GM23338 (cell line): Measurements from ENCODE around the gene DIRAS2. TPM values are rescaled to one million over a fixed set of nuclear protein-coding genes. Genes with fewer than 3 reads are reported as not detected.

Source experiments
- ATAC-seq: fragments of 200-7000 bp; cut with Tn5 transposase; 3 replicates; pipeline ENCODE4 v1.9.1; 2020
- DNase-seq: peaks from one replicate; pipeline ENCODE4 v3.0.0-alpha.2; 2015; ENCODE audit warnings: low spot score
- H2AFZ ChIP-seq: fragments of 200-600 bp; sonication (generic); 2 replicates; pipeline ENCODE4 v1.8.0; 2016; ENCODE audit warnings: antibody characterized with exemption, mild to moderate bottlenecking, moderate library complexity
- H3F3A ChIP-seq: fragments of 200-600 bp; sonication (generic); replicated peaks from 2 replicates; pipeline ENCODE4 v1.8.0; 2017; ENCODE audit warnings: antibody characterized with exemption, mixed run types, low read depth
- H3K27ac ChIP-seq: fragments of 200-600 bp; sonication (generic); 2 replicates; pipeline ENCODE4 v1.6.1; 2016; ENCODE audit warnings: low read depth
- H3K27me3 ChIP-seq: fragments of 200-600 bp; sonication (generic); 2 replicates; pipeline ENCODE4 v1.8.0; 2016; ENCODE audit warnings: mild to moderate bottlenecking, mixed run types, moderate library complexity; ENCODE audit not compliant: insufficient read depth
- H3K36me3 ChIP-seq: fragments of 200-600 bp; sonication (generic); 2 replicates; pipeline ENCODE4 v1.8.0; 2016; ENCODE audit warnings: mild to moderate bottlenecking; ENCODE audit not compliant: insufficient read depth
- H3K4me1 ChIP-seq: fragments of 200-600 bp; sonication (generic); 2 replicates; pipeline ENCODE4 v1.8.0; 2016; ENCODE audit warnings: mild to moderate bottlenecking, moderate library complexity; ENCODE audit not compliant: insufficient read depth
- H3K4me2 ChIP-seq: fragments of 200-600 bp; sonication (generic); 2 replicates; pipeline ENCODE4 v1.7.1; 2017; ENCODE audit warnings: mixed run types
- H3K4me3 ChIP-seq: fragments of 200-600 bp; sonication (generic); 2 replicates; pipeline ENCODE4 v1.6.1; 2016; ENCODE audit warnings: mixed run types
- H3K79me2 ChIP-seq: fragments of 200-600 bp; sonication (generic); replicated peaks from 2 replicates; pipeline ENCODE4 v1.8.0; 2017; ENCODE audit warnings: mild to moderate bottlenecking; ENCODE audit not compliant: insufficient read depth
- H3K9me2 ChIP-seq: fragments of 200-600 bp; sonication (generic); 2 replicates; pipeline ENCODE4 v1.8.0; 2017; ENCODE audit not compliant: insufficient read depth
- H4K20me1 ChIP-seq: fragments of 200-600 bp; sonication (generic); replicated peaks from 2 replicates; pipeline ENCODE4 v1.8.0; 2017; ENCODE audit warnings: mild to moderate bottlenecking; ENCODE audit not compliant: insufficient read depth
- H3K27ac Mint-ChIP-seq: 2 replicates; pipeline ENCODE4 v1.8.0; 2020; ENCODE audit warnings: inconsistent platforms, mild to moderate bottlenecking, moderate library complexity, mixed read lengths
- H3K27me3 Mint-ChIP-seq: 3 replicates; pipeline ENCODE4 v1.8.0; 2022; ENCODE audit warnings: low read depth, mild to moderate bottlenecking, moderate library complexity, mixed read lengths, inconsistent platforms; ENCODE audit not compliant: insufficient read depth, poor library complexity
- H3K36me3 Mint-ChIP-seq: 3 replicates; pipeline ENCODE4 v1.8.0; 2021; ENCODE audit warnings: low read depth, mild to moderate bottlenecking, inconsistent platforms, moderate library complexity, mixed read lengths
- H3K4me1 Mint-ChIP-seq: 3 replicates; pipeline ENCODE4 v1.8.0; 2020; ENCODE audit warnings: mild to moderate bottlenecking, inconsistent platforms, mixed read lengths
- H3K4me3 Mint-ChIP-seq: 3 replicates; pipeline ENCODE4 v1.8.0; 2021; ENCODE audit warnings: moderate library complexity, mild to moderate bottlenecking, inconsistent platforms, mixed read lengths
- H3K9me3 Mint-ChIP-seq: 3 replicates; pipeline ENCODE4 v1.8.0; 2020; ENCODE audit warnings: moderate library complexity, mild to moderate bottlenecking, inconsistent platforms, mixed read lengths
- CREB1 ChIP-seq: fragments of 250-450 bp; sonication (Bioruptor Pico); IDR thresholded peaks from 2 replicates; pipeline ENCODE4 v1.5.0; 2020; ENCODE audit warnings: low read depth, mild to moderate bottlenecking, moderate library complexity
- EZH2phosphoT487 ChIP-seq: fragments of 200-600 bp; sonication (generic); IDR thresholded peaks from one replicate; pipeline ENCODE4 v1.8.1; 2018; ENCODE audit warnings: antibody characterized with exemption; ENCODE audit not compliant: unreplicated experiment
- JUNB ChIP-seq: IDR thresholded peaks from one replicate; pipeline ENCODE4 v1.6.1; 2016; ENCODE audit warnings: antibody characterized with exemption; ENCODE audit not compliant: unreplicated experiment
- NANOG ChIP-seq: IDR thresholded peaks from 2 replicates; pipeline ENCODE4 v1.6.1; 2016; ENCODE audit warnings: antibody characterized with exemption, borderline replicate concordance
- POLR2AphosphoS5 ChIP-seq: IDR thresholded peaks from 2 replicates; pipeline ENCODE4 v1.6.1; 2016; ENCODE audit warnings: antibody characterized with exemption, low read depth
- ZNF114 ChIP-seq: fragments of 250-450 bp; sonication (Bioruptor Pico); IDR thresholded peaks from 2 replicates; pipeline ENCODE4 v1.5.0; 2020; ENCODE audit warnings: mild to moderate bottlenecking, moderate library complexity
- polyA plus RNA-seq: library from polyadenylated mRNA; unstranded; fragments of >200 nt; fragmentation: Nextera tagmentation; extraction: Ambion mirVana; gene quantifications from 2 replicates; pipeline ENCODE4 v1.2.1, GENCODE V29; 2016
- total RNA-seq: library from RNA; depleted of rRNA; stranded (reverse); fragments of >200 nt; shearing (Covaris generic); gene quantifications from 2 replicates; pipeline ENCODE4 v1.2.3, GENCODE V29; 2014
- TF ChIP-seq, protein P1 (sequence below): fragments of 250-450 bp; sonication (Bioruptor Pico); IDR thresholded peaks from 2 replicates; pipeline ENCODE4 v1.5.0; 2020; ENCODE audit warnings: mild to moderate bottlenecking, moderate library complexity
- TF ChIP-seq, protein P2 (sequence below): IDR thresholded peaks from 2 replicates; pipeline ENCODE4 v1.6.1; 2016; ENCODE audit warnings: antibody characterized with exemption

Gene DIRAS2
- total and polyA plus RNA-seq, 2 experiments from 2014 or later, result 0.13 to 0.28 TPM

DNA sequence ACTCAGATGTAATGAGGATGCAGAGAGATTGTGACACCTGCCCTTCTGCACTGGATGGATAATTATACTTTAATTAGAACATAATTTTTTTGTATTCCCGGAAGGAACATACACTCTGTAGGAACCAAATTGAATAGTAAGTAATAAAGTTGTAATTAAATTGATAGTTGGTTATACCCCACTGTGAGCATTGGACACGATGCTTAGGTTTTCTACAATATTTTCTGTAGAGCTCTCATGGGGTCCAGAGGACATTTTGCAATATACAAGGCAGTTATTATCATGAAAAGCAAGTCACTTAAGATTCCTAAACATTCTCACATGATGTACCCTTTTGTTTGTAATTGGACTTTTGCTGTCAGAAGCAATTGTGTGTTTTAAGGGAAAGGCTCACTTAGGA, 63.4 kb downstream of the DIRAS2 start:
- ATAC-seq (no peak), DNase-seq (no peak)
- Mint-ChIP-seq H3K27ac (no peak overlapping the region), H3K9me3 (no peaks in the 10 kb centered on the region), H3K36me3 (no peaks in the 10 kb centered on the region), H3K4me3 (no peak overlapping the region), H3K27me3 (no peaks in the 10 kb centered on the region), H3K4me1 (peaks cover 9% of the 10 kb centered on the region; the same call in 2 of the 3 replicates)
- Histone ChIP-seq H3K4me3 (no peak overlapping the region), H3K36me3 (no peaks in the 10 kb centered on the region), H3F3A (no peaks in the 10 kb centered on the region), H2AFZ (no peak overlapping the region; the same call in 1 of the 2 replicates), H3K27me3 (no peaks in the 10 kb centered on the region), H4K20me1 (no peaks in the 10 kb centered on the region), H3K9me2 (peaks cover 7% of the 10 kb centered on the region), H3K27ac (no peak overlapping the region), H3K79me2 (no peaks in the 10 kb centered on the region), H3K4me1 (peaks cover 6% of the 10 kb centered on the region; the same call in 1 of the 2 replicates), H3K4me2 (no peak overlapping the region)
- TF ChIP-seq POLR2AphosphoS5 (no peak), ZNF114 (CRISPR knock-in tag) (no peak), JUNB (no peak), CREB1 (no peak), EZH2phosphoT487 (no peak), NANOG (no peak)
- TF ChIP-seq, protein P1, sequence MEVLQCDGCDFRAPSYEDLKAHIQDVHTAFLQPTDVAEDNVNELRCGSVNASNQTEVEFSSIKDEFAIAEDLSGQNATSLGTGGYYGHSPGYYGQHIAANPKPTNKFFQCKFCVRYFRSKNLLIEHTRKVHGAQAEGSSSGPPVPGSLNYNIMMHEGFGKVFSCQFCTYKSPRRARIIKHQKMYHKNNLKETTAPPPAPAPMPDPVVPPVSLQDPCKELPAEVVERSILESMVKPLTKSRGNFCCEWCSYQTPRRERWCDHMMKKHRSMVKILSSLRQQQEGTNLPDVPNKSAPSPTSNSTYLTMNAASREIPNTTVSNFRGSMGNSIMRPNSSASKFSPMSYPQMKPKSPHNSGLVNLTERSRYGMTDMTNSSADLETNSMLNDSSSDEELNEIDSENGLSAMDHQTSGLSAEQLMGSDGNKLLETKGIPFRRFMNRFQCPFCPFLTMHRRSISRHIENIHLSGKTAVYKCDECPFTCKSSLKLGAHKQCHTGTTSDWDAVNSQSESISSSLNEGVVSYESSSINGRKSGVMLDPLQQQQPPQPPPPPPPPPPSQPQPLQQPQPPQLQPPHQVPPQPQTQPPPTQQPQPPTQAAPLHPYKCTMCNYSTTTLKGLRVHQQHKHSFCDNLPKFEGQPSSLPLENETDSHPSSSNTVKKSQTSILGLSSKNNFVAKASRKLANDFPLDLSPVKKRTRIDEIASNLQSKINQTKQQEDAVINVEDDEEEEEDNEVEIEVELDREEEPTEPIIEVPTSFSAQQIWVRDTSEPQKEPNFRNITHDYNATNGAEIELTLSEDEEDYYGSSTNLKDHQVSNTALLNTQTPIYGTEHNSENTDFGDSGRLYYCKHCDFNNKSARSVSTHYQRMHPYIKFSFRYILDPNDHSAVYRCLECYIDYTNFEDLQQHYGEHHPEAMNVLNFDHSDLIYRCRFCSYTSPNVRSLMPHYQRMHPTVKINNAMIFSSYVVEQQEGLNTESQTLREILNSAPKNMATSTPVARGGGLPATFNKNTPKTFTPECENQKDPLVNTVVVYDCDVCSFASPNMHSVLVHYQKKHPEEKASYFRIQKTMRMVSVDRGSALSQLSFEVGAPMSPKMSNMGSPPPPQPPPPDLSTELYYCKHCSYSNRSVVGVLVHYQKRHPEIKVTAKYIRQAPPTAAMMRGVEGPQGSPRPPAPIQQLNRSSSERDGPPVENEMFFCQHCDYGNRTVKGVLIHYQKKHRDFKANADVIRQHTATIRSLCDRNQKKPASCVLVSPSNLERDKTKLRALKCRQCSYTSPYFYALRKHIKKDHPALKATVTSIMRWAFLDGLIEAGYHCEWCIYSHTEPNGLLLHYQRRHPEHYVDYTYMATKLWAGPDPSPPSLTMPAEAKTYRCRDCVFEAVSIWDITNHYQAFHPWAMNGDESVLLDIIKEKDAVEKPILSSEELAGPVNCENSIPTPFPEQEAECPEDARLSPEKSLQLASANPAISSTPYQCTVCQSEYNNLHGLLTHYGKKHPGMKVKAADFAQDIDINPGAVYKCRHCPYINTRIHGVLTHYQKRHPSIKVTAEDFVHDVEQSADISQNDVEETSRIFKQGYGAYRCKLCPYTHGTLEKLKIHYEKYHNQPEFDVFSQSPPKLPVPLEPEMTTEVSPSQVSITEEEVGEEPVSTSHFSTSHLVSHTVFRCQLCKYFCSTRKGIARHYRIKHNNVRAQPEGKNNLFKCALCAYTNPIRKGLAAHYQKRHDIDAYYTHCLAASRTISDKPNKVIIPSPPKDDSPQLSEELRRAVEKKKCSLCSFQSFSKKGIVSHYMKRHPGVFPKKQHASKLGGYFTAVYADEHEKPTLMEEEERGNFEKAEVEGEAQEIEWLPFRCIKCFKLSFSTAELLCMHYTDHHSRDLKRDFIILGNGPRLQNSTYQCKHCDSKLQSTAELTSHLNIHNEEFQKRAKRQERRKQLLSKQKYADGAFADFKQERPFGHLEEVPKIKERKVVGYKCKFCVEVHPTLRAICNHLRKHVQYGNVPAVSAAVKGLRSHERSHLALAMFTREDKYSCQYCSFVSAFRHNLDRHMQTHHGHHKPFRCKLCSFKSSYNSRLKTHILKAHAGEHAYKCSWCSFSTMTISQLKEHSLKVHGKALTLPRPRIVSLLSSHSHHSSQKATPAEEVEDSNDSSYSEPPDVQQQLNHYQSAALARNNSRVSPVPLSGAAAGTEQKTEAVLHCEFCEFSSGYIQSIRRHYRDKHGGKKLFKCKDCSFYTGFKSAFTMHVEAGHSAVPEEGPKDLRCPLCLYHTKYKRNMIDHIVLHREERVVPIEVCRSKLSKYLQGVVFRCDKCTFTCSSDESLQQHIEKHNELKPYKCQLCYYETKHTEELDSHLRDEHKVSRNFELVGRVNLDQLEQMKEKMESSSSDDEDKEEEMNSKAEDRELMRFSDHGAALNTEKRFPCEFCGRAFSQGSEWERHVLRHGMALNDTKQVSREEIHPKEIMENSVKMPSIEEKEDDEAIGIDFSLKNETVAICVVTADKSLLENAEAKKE (CRISPR knock-in tag), result no peak
- TF ChIP-seq, protein P2, sequence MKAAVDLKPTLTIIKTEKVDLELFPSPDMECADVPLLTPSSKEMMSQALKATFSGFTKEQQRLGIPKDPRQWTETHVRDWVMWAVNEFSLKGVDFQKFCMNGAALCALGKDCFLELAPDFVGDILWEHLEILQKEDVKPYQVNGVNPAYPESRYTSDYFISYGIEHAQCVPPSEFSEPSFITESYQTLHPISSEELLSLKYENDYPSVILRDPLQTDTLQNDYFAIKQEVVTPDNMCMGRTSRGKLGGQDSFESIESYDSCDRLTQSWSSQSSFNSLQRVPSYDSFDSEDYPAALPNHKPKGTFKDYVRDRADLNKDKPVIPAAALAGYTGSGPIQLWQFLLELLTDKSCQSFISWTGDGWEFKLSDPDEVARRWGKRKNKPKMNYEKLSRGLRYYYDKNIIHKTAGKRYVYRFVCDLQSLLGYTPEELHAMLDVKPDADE, result no peak
